ENCODE measurements around the gene CCNK. TPM values are rescaled to one million over a fixed set of nuclear protein-coding genes. Genes with fewer than 3 reads are reported as not detected.

CCNK gene
- total and polyA plus RNA-seq, 12 donors, result 10.9 to 41.0 (median 30.3) TPM

GRCh38 chr14:99550387-99550992, 69.3 kb downstream of the CCNK start:
- H3K4me1 ChIP-seq, result peaks cover 0 to 67% (median 43%) of the 10 kb centered on the region in 9 donors
- WGBS, 2 donors, result 89 to 93% methylated on average over 11 of the region's 11 CpGs
- ATAC-seq, result no peak
- TF ChIP-seq CTCF (IDR thresholded peaks at IDR 0.05), result no peak
- no peaks in the 10 kb centered on the region for H3K36me3 ChIP-seq
- DNase-seq, result no peak
- H3K27ac ChIP-seq, result no peak overlapping the region
- no peak overlapping the region for H3K4me3 ChIP-seq
- intact Hi-C loops (cut with DNase I), result no loop called here
- H3K9me3 ChIP-seq, result no peaks in the 10 kb centered on the region
- H3K27me3 ChIP-seq, result no peaks in the 10 kb centered on the region

GRCh38 chr14:99551034-99551922, 70.1 kb downstream of the CCNK start:
- Histone ChIP-seq H3K4me3 (no peak overlapping the region), H3K4me1 (peaks cover 0 to 68% (median 41%) of the 10 kb centered on the region in 9 donors), H3K9me3 (no peaks in the 10 kb centered on the region), H3K36me3 (no peaks in the 10 kb centered on the region), H3K27ac (peak overlapping the region in 1 of 10 donors; percentile 55), H3K27me3 (no peaks in the 10 kb centered on the region)
- no peak for TF ChIP-seq CTCF (IDR thresholded peaks at IDR 0.05)
- 52 to 76% methylated on average over 11 of the region's 11 CpGs for WGBS, 2 donors
- ATAC-seq (no peak), DNase-seq (no peak)
- intact Hi-C loops (cut with DNase I), result no loop called here

GRCh38 chr14:99552021-99552553, 70.9 kb downstream of the CCNK start:
- 71 to 80% methylated on average over 9 of the region's 9 CpGs for WGBS, 2 donors
- peak overlapping the region in 3 of 10 donors; percentile 55 to 74 (median 73) for H3K27ac ChIP-seq

More at GRCh38 chr14:99552021-99552553, 70.9 kb downstream of the CCNK start:
- Histone ChIP-seq H3K4me3 (no peak overlapping the region), H3K27me3 (no peaks in the 10 kb centered on the region), H3K36me3 (no peaks in the 10 kb centered on the region), H3K4me1 (peaks cover 0 to 64% (median 41%) of the 10 kb centered on the region in 9 donors), H3K9me3 (no peaks in the 10 kb centered on the region)
- TF ChIP-seq CTCF (IDR thresholded peaks at IDR 0.05), result no peak
- intact Hi-C loops (cut with DNase I), result no loop called here
- DNase-seq (no peak), ATAC-seq (peak in 6 of 8 donors; percentile 1 to 3 (median 1))
